Progenitor cell of endocrine pancreas (in vitro differentiated cells): ENCODE results near the gene ELMOD2. TPM values are rescaled to one million over a fixed set of nuclear protein-coding genes. Genes with fewer than 3 reads are reported as not detected.

ENCODE experiments used
- DNase-seq: peaks from one replicate; pipeline ENCODE4 v3.0.0; 2021; ENCODE audit warnings: low spot score; ENCODE audit not compliant: unreplicated experiment
- H3K27ac Mint-ChIP-seq: 2 replicates; pipeline ENCODE4 v1.8.0; 2021; ENCODE audit warnings: mild to moderate bottlenecking, moderate library complexity, mixed read lengths
- H3K27me3 Mint-ChIP-seq: 2 replicates; pipeline ENCODE4 v1.8.0; 2021; ENCODE audit warnings: mixed read lengths
- H3K36me3 Mint-ChIP-seq: 2 replicates; pipeline ENCODE4 v1.8.0; 2022; ENCODE audit warnings: mixed read lengths; ENCODE audit not compliant: insufficient read depth
- H3K4me1 Mint-ChIP-seq: 2 replicates; pipeline ENCODE4 v1.8.0; 2021; ENCODE audit warnings: low read depth, mixed read lengths
- H3K4me3 Mint-ChIP-seq: 2 replicates; pipeline ENCODE4 v1.8.0; 2021; ENCODE audit warnings: low read depth, mild to moderate bottlenecking, moderate library complexity, mixed read lengths
- H3K9me3 Mint-ChIP-seq: 2 replicates; pipeline ENCODE4 v1.8.0; 2021; ENCODE audit warnings: low read depth, mixed read lengths
- long read RNA-seq: library from polyadenylated mRNA; unstranded; transcript quantifications from one replicate; pipeline ENCODE4 v2.0.0, GENCODE V29; 2020
- total RNA-seq: library from RNA; stranded (reverse); gene quantifications from 2 replicates; pipeline ENCODE4 v1.2.1, GENCODE V29; 2021
- TF ChIP-seq, protein P1 (sequence below): fragments of 200-600 bp; sonication (generic); IDR thresholded peaks from one replicate; pipeline ENCODE4 v1.5.0; 2021; ENCODE audit warnings: antibody characterized with exemption, mild to moderate bottlenecking; ENCODE audit not compliant: unreplicated experiment

The ELMOD2 gene, protein sequence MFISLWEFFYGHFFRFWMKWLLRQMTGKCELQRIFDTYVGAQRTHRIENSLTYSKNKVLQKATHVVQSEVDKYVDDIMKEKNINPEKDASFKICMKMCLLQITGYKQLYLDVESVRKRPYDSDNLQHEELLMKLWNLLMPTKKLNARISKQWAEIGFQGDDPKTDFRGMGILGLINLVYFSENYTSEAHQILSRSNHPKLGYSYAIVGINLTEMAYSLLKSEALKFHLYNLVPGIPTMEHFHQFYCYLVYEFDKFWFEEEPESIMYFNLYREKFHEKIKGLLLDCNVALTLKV
- 66.7 and 69.3 TPM in 2 replicates for total RNA-seq
- long read RNA-seq, full-length matches to known transcripts, result 38 of 60 reads
- long read RNA-seq, partial matches to known transcripts, result 2 of 60 reads
- long read RNA-seq, other reads (novel, unspliced or antisense), result 20 of 60 reads

DNA sequence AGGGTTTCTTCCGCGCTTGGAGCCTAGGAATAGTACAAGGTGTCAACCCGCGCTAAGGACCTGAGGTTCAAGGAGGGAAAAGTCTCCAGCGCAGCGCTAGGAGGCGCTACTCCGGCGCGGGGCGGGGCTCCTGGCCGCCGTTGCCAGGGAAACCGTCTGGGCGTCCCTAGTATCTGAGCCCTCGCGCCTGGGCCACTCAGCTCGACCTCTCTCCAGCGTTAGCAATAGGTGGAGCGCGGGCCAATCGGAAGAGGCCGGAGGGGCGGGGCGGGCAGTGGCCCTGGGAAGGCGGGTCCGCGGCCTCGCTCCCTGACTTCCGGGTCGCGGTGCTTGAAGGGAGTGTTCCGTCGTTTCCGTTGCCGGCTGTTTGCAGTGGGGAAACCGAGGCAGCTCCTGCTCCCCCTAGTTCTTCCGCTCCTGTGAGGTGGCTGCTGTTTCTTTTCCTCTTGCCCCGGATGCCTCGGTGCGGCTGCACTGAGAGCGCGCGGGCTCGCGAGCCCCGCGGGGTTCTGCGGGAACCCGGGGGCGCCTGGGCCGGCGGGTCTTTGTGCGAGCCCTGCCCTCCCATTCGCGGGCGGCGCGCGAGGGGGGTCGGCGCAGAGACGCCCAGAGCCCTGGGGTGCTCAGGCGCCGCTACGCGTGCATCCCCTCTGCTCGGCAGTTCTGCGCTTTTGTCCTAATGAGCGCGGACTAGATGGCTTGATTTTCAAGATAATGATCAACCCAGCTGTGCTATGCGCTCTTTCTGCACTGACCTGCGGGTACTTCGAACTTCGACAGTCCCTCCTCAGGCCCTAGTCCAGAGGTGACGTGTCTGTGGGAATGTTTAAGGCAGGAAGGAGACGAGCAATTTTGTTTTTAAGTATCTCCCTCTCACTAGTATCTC lies at the start of gene ELMOD2:
Gene ELMOD2, plus strand, starts transcription at position 312 of the 886 bp plus-strand sequence. CDS start 1,261 bp downstream, outside the sequence.
- Mint-ChIP-seq H3K9me3 (no peaks in the 10 kb centered on the region), H3K27me3 (no peaks in the 10 kb centered on the region), H3K4me1 (peaks cover 15% of the 10 kb centered on the region), H3K4me3 (peak within 1 kb of the TSS; percentile 91), H3K36me3 (peaks cover 15% of the 10 kb centered on the region), H3K27ac (peak within 1 kb of the TSS; percentile 94)
- TF ChIP-seq, protein P1, sequence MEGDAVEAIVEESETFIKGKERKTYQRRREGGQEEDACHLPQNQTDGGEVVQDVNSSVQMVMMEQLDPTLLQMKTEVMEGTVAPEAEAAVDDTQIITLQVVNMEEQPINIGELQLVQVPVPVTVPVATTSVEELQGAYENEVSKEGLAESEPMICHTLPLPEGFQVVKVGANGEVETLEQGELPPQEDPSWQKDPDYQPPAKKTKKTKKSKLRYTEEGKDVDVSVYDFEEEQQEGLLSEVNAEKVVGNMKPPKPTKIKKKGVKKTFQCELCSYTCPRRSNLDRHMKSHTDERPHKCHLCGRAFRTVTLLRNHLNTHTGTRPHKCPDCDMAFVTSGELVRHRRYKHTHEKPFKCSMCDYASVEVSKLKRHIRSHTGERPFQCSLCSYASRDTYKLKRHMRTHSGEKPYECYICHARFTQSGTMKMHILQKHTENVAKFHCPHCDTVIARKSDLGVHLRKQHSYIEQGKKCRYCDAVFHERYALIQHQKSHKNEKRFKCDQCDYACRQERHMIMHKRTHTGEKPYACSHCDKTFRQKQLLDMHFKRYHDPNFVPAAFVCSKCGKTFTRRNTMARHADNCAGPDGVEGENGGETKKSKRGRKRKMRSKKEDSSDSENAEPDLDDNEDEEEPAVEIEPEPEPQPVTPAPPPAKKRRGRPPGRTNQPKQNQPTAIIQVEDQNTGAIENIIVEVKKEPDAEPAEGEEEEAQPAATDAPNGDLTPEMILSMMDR, result peak; percentile 93
- DNase-seq, result peak; percentile 93

DNA sequence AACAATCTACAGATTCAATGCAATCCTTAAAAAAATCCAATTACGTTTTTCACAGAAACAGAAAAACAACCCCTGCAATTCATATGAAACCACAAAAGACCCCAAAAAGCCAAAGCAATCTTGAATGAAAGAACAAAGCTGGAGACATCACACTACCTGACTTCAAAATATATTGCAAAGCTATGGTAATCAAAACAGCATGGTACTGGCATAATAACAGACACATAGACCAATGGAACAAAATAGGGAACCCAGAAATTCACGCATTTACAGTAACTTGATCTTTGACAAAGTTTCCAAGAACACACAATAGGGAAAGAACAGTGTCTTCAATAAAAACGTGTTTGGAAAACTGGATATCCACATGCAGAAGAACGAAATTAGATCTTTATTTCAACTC lies 40.5 kb upstream of the ELMOD2 start:
- peaks cover 1% of the 10 kb centered on the region for H3K36me3 Mint-ChIP-seq
- H3K27me3 Mint-ChIP-seq, result no peaks in the 10 kb centered on the region
- H3K4me1 Mint-ChIP-seq, result no peaks in the 10 kb centered on the region
- H3K27ac Mint-ChIP-seq, result no peak overlapping the region
- DNase-seq, result no peak
- TF ChIP-seq, protein P1, result no peak
- no peak overlapping the region for H3K4me3 Mint-ChIP-seq
- peaks cover 12% of the 10 kb centered on the region for H3K9me3 Mint-ChIP-seq

DNA sequence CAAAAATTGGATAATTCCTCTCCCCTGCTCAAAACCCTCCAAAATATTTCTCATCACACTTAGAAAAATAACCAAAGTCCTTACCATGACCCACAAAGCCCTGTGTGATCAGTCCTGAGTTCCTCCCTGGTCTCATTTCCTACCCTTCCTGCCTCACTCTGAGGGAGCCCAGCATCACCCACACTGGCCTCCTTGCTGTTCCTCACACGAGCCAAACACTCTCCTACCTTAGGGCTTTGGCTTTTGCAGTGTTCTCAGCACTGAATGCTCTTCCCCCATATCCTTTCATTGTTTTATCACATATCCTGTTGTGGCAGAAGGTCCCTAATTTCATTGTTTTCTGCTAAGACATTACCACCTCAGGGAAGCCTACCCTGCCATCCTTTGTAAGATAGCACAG lies 38.0 kb upstream of the ELMOD2 start:
- no peak overlapping the region for H3K27ac Mint-ChIP-seq
- peaks cover 12% of the 10 kb centered on the region for H3K9me3 Mint-ChIP-seq
- no peak for DNase-seq
- no peak overlapping the region for H3K4me3 Mint-ChIP-seq
- no peaks in the 10 kb centered on the region for H3K4me1 Mint-ChIP-seq
- no peaks in the 10 kb centered on the region for H3K27me3 Mint-ChIP-seq
- peaks cover 1% of the 10 kb centered on the region for H3K36me3 Mint-ChIP-seq
- TF ChIP-seq, protein P1, result no peak

DNA sequence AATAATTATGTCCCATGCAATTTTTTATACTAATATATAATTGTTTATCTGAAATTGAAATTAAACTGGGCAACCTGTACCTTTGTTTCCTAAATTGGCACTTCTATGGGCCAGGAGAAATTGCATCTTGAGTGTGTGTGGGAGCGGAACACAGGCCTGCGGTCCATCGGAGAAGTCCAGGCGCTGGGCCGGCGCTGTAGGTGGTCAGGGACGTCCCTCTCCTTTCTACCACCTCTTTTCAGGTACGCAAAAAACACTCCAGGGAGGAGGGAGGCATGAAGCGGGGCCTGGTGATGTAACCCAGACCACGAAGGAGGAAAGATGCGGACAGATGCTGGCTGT lies 26.6 kb upstream of the ELMOD2 start:
- H3K4me1 Mint-ChIP-seq, result no peaks in the 10 kb centered on the region
- H3K27ac Mint-ChIP-seq, result no peak overlapping the region
- H3K36me3 Mint-ChIP-seq, result no peaks in the 10 kb centered on the region
- no peaks in the 10 kb centered on the region for H3K9me3 Mint-ChIP-seq
- H3K4me3 Mint-ChIP-seq, result peak overlapping the region; percentile 58
- no peak for DNase-seq
- TF ChIP-seq, protein P1, result no peak
- H3K27me3 Mint-ChIP-seq, result peaks cover 54% of the 10 kb centered on the region
